H9 (cell line): ENCODE measurements around the gene GPR153. TPM values are rescaled to one million over a fixed set of nuclear protein-coding genes. Genes with fewer than 3 reads are reported as not detected.

Experiments used
- DNase-seq: peaks from one replicate; pipeline ENCODE4 v3.0.0-alpha.2; 2017
- H2AFZ ChIP-seq: one replicate; pipeline ENCODE4 v1.6.1; 2013; ENCODE audit warnings: mild to moderate bottlenecking, low read length, control low read depth, moderate library complexity
- H2AK5ac ChIP-seq: 2 replicates; pipeline ENCODE4 v1.6.1; 2013; ENCODE audit warnings: low read length, control low read depth, mixed read lengths; ENCODE audit not compliant: insufficient read length
- H2BK120ac ChIP-seq: one replicate; pipeline ENCODE4 v1.6.1; 2013; ENCODE audit warnings: low read depth, mild to moderate bottlenecking, low read length, control low read depth, inconsistent platforms; ENCODE audit not compliant: poor library complexity, severe bottlenecking
- H2BK12ac ChIP-seq: 2 replicates; pipeline ENCODE4 v1.6.1; 2013; ENCODE audit warnings: low read length, control low read depth, mixed read lengths, low read depth; ENCODE audit not compliant: insufficient read length
- H2BK15ac ChIP-seq: 2 replicates; pipeline ENCODE4 v1.6.1; 2013; ENCODE audit warnings: low read depth, low read length, control low read depth
- H2BK20ac ChIP-seq: one replicate; pipeline ENCODE4 v1.6.1; 2013; ENCODE audit warnings: low read depth, mild to moderate bottlenecking, low read length, control low read depth, inconsistent platforms; ENCODE audit not compliant: poor library complexity, severe bottlenecking
- H2BK5ac ChIP-seq: 2 replicates; pipeline ENCODE4 v1.6.1; 2013; ENCODE audit warnings: low read length, control low read depth, mixed read lengths; ENCODE audit not compliant: insufficient read length
- H3K14ac ChIP-seq: 2 replicates; pipeline ENCODE4 v1.6.1; 2013; ENCODE audit warnings: low read length, control low read depth; ENCODE audit not compliant: insufficient read depth
- H3K18ac ChIP-seq: 2 replicates; pipeline ENCODE4 v1.6.1; 2013; ENCODE audit warnings: low read depth, mild to moderate bottlenecking, mixed read lengths, low read length, control low read depth; ENCODE audit not compliant: insufficient read length
- H3K23ac ChIP-seq: 2 replicates; pipeline ENCODE4 v1.6.1; 2013; ENCODE audit warnings: low read length, control low read depth, mixed read lengths, low read depth; ENCODE audit not compliant: insufficient read length
- H3K23me2 ChIP-seq: 2 replicates; pipeline ENCODE4 v1.6.1; 2013; ENCODE audit warnings: low read depth, mild to moderate bottlenecking, mixed read lengths, low read length, control low read depth; ENCODE audit not compliant: insufficient read length, poor library complexity, severe bottlenecking
- H3K27ac ChIP-seq: 2 replicates; pipeline ENCODE4 v1.5.1; 2013; ENCODE audit warnings: low read length, control low read depth, mixed read lengths, low read depth; ENCODE audit not compliant: insufficient read length
- H3K27me3 ChIP-seq: 2 replicates; pipeline ENCODE4 v1.6.1; 2013; ENCODE audit warnings: low read length, control low read depth, inconsistent platforms; ENCODE audit not compliant: insufficient read depth
- H3K4ac ChIP-seq: 2 replicates; pipeline ENCODE4 v1.6.1; 2013; ENCODE audit warnings: low read depth, mild to moderate bottlenecking, control low read depth, inconsistent platforms, low read length, moderate library complexity
- H3K4me1 ChIP-seq: 2 replicates; pipeline ENCODE4 v1.6.1; 2013; ENCODE audit warnings: low read length, control low read depth, inconsistent platforms; ENCODE audit not compliant: insufficient read depth
- H3K4me2 ChIP-seq: 2 replicates; pipeline ENCODE4 v1.6.1; 2013; ENCODE audit warnings: low read length, control low read depth, mixed read lengths; ENCODE audit not compliant: insufficient read length, insufficient read depth
- H3K56ac ChIP-seq: 2 replicates; pipeline ENCODE4 v1.6.1; 2013; ENCODE audit warnings: low read depth, mild to moderate bottlenecking, mixed read lengths, low read length, control low read depth; ENCODE audit not compliant: insufficient read length
- H3K79me1 ChIP-seq: 2 replicates; pipeline ENCODE4 v1.6.1; 2013; ENCODE audit warnings: low read depth, mild to moderate bottlenecking, moderate library complexity, low read length, control low read depth, inconsistent platforms; ENCODE audit not compliant: insufficient read depth, poor library complexity, severe bottlenecking
- H3K79me2 ChIP-seq: 2 replicates; pipeline ENCODE4 v1.6.1; 2013; ENCODE audit warnings: low read length, control low read depth, inconsistent platforms; ENCODE audit not compliant: insufficient read depth
- H3K9ac ChIP-seq: 2 replicates; pipeline ENCODE4 v1.6.1; 2013; ENCODE audit warnings: low read length, control low read depth, mixed read lengths; ENCODE audit not compliant: insufficient read length; ENCODE audit errors: extremely low read depth
- H3K9me3 ChIP-seq: one replicate; pipeline ENCODE4 v1.6.1; 2013; ENCODE audit warnings: low read depth, low read length, inconsistent platforms; ENCODE audit not compliant: control insufficient read depth
- H3T11ph ChIP-seq: one replicate; pipeline ENCODE4 v1.6.1; 2013; ENCODE audit warnings: mild to moderate bottlenecking, low read length, control low read depth, inconsistent platforms
- H4K20me1 ChIP-seq: one replicate; pipeline ENCODE4 v1.6.1; 2013; ENCODE audit not compliant: control insufficient read depth, insufficient read length, insufficient read depth
- H4K5ac ChIP-seq: 2 replicates; pipeline ENCODE4 v1.6.1; 2013; ENCODE audit warnings: low read depth, mild to moderate bottlenecking, mixed read lengths, low read length, control low read depth; ENCODE audit not compliant: insufficient read length
- H4K8ac ChIP-seq: replicated peaks from 2 replicates; pipeline ENCODE4 v1.6.1; 2013; ENCODE audit warnings: low read length, control low read depth, mixed read lengths, low read depth; ENCODE audit not compliant: insufficient read length
- H4K91ac ChIP-seq: 2 replicates; pipeline ENCODE4 v1.6.1; 2013; ENCODE audit warnings: low read depth, mild to moderate bottlenecking, moderate library complexity, mixed read lengths, low read length, control low read depth; ENCODE audit not compliant: insufficient read length
- H3K27ac Mint-ChIP-seq, 3 experiments: 2 replicates in 2 of 3; 3 replicates in 1 of 3; pipeline ENCODE4 v1.8.0; 2020 to 2021; ENCODE audit warnings: mixed read lengths in 3 of 3, mild to moderate bottlenecking in 1 of 3, moderate library complexity in 1 of 3
- H3K27me3 Mint-ChIP-seq: 2 replicates; pipeline ENCODE4 v1.8.0; 2021; ENCODE audit warnings: low read depth, mild to moderate bottlenecking, moderate library complexity, mixed read lengths
- H3K36me3 Mint-ChIP-seq, 3 experiments: 2 replicates in 2 of 3; 3 replicates in 1 of 3; pipeline ENCODE4 v1.8.0; 2020 to 2021; ENCODE audit warnings: low read depth in 3 of 3, mixed read lengths in 3 of 3; ENCODE audit not compliant: insufficient read depth in 1 of 3
- H3K4me1 Mint-ChIP-seq, 2 experiments: 2 replicates each; pipeline ENCODE4 v1.8.0; 2020; ENCODE audit warnings: mixed read lengths in 2 of 2
- H3K4me3 Mint-ChIP-seq, 2 experiments: 2 replicates in 1 of 2; 3 replicates in 1 of 2; pipeline ENCODE4 v1.8.0; 2020 to 2021; ENCODE audit warnings: mild to moderate bottlenecking in 2 of 2, mixed read lengths in 2 of 2, moderate library complexity in 1 of 2
- H3K9me3 Mint-ChIP-seq, 2 experiments: 2 replicates in 1 of 2; 3 replicates in 1 of 2; pipeline ENCODE4 v1.8.0; 2020; ENCODE audit warnings: mild to moderate bottlenecking in 2 of 2, mixed read lengths in 2 of 2, moderate library complexity in 1 of 2
- CTCF ChIP-seq: fragments of 200-600 bp; sonication (generic); conservative IDR thresholded peaks from 3 replicates; pipeline ENCODE4 v1.8.0; 2021; ENCODE audit warnings: antibody characterized with exemption, mild to moderate bottlenecking
- WGBS: extraction: QIAGEN DNeasy Blood & Tissue Kit; methylation state at CpG from one replicate; pipeline ENCODE4 v1.1.7; 2013; ENCODE audit warnings: missing lambda C conversion rate, low lambda C conversion rate, mixed read lengths; ENCODE audit not compliant: insufficient read length; ENCODE audit errors: extremely low coverage; 5-methylcytosine and 5-hydroxymethylcytosine counted together
- total RNA-seq: library from RNA; stranded (reverse); gene quantifications from 2 replicates; pipeline ENCODE4 v1.2.1, GENCODE V29; 2021

GPR153 gene
- total RNA-seq, 1 experiment from 2014 or later = 8.9 TPM

GRCh38 chr1:6254691-6255090 lies 6.2 kb downstream of the GPR153 start:
- no peak for TF ChIP-seq CTCF
- H3K23me2 ChIP-seq = peaks cover 3% of the 10 kb centered on the region
- H2BK20ac ChIP-seq = no peak overlapping the region
- no peak overlapping the region for H3K27ac ChIP-seq
- Mint-ChIP-seq H3K27ac (no peak overlapping the region), H3K4me3 (no peak overlapping the region), H3K27me3 (peaks cover 61% of the 10 kb centered on the region), H3K36me3 (peaks cover 0 to 3% (median 2%) of the 10 kb centered on the region in 3 experiments; a peak in 5 of 7 replicates), H3K9me3 (no peaks in the 10 kb centered on the region), H3K4me1 (peaks cover 4 to 9% of the 10 kb centered on the region in 2 experiments)
- no peaks in the 10 kb centered on the region for H3K79me2 ChIP-seq
- H3K4me2 ChIP-seq = no peak overlapping the region
- no peak overlapping the region for H4K91ac ChIP-seq
- H3K27me3 ChIP-seq = peaks cover 18% of the 10 kb centered on the region; the same call in 1 of the 2 replicates
- no peak overlapping the region for H2BK12ac ChIP-seq
- H2AK5ac ChIP-seq = no peak overlapping the region
- no peaks in the 10 kb centered on the region for H3K4me1 ChIP-seq
- no peak for DNase-seq
- no peak overlapping the region for H3K56ac ChIP-seq
- H3K14ac ChIP-seq = no peak overlapping the region
- H4K8ac ChIP-seq = no peak overlapping the region
- H3K79me1 ChIP-seq = no peaks in the 10 kb centered on the region
- H3K23ac ChIP-seq = no peak overlapping the region
- H3K18ac ChIP-seq = no peak overlapping the region
- H3K4ac ChIP-seq = no peak overlapping the region
- H4K5ac ChIP-seq = no peak overlapping the region
- H4K20me1 ChIP-seq = no peaks in the 10 kb centered on the region
- H3T11ph ChIP-seq = no peak overlapping the region
- no peak overlapping the region for H2BK15ac ChIP-seq
- H2BK120ac ChIP-seq = no peak overlapping the region
- no peak overlapping the region for H2BK5ac ChIP-seq
- no peak overlapping the region for H2AFZ ChIP-seq
- no peak overlapping the region for H3K9ac ChIP-seq
- no peaks in the 10 kb centered on the region for H3K9me3 ChIP-seq
- WGBS = no CpG with 5 or more reads among the region's 16 CpGs
